Measurements from ENCODE around the gene SAMD9.
"Not testable (repeated sequence)": the region's sequence is repeated elsewhere in the genome, so short reads cannot be mapped to it uniquely, and the experiment has no call there.

The SAMD9 gene

DNA sequence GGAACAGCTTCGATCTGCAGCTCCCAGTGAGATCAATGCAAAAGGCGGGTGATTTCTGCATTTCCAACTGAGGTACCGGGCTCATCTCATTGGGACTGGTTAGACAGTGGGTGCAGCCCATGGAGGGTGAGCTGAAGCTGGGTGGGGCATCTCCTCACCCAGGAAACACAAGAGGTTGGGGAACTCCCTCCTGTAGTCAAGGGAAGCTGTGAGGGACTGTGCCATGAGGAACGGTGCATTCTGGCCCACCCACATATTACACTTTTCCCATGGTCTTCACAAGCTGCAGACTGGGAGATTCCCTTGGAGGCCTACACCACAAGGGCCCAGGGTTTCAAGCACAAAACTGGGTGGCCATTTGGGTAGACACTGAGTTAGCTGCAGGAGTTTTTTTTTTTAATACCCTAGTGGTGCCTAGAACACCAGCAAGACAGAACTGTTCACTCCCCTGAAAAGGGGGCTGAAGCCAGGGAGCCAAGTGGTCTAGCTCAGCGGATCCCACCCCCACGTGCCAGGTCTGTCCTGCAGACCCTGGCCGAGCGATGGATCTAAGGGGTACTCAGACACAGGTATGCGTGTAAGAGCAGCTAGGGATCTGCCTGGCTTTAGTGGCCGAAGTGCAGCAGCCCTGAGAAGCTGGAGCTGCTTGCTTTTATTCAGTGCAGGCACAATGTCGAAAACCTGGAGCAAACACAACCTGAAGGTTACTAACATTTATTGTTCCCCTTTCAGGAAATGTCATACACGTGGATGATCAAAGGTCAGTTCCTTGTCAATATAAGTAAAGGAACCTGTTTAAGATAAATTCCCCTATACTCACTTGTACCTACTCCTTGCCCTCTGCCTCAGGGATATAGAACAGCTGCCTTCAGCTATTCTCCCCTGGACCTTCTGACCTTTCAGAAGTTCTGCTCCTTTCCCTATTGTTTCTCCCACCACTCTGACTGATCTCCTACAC, 3.1 kb upstream of the SAMD9 start:
- DNase-seq (ENCODE audit: low read depth): no peak

DNA sequence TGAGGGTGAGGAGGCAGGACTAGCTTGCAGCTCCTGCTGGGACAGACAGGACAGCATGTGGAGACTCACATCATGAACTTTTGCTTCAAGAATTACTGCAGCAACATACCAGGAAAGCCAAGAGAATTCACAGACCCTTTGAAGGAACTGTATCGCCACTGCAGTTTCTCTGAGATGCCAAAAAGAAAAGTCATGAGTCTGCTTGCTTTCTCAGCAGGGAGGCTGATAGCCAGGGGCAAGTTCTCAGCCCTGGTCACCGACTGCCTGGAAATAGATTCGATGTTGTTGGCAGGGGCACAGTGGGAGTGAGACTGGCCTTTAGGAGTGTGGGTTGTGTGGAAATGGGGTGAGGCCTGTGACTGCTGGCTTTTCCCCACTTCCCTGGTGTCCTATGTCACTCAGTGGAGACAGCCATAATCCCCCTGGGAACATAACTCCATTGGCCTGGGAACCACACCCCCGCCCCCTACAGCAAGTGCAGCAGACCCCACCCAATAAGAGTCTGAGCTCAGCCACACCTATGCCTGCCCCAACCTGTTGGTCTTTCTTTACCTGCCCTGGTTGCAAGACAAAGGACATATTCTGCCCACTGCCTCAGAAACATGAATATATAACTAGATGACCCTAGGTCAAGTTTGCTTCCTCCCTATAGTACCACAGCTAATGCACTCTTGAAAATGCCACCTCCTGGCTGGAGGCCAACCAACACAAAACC, 1.6 kb upstream of the SAMD9 start:
- no peak for DNase-seq (ENCODE audit: low read depth)

GRCh38 chr7:93117327-93117726, 452 bp downstream of the SAMD9 start:
- no peak for DNase-seq (ENCODE audit: low read depth)

GRCh38 chr7:93115796-93116195, 2.0 kb downstream of the SAMD9 start:
- DNase-seq (ENCODE audit: low read depth): no peak

- DNase-seq (ENCODE audit: low read depth): no peak
Measured at GRCh38 chr7:93108003-93108402, 9.8 kb downstream of the SAMD9 start.

DNA sequence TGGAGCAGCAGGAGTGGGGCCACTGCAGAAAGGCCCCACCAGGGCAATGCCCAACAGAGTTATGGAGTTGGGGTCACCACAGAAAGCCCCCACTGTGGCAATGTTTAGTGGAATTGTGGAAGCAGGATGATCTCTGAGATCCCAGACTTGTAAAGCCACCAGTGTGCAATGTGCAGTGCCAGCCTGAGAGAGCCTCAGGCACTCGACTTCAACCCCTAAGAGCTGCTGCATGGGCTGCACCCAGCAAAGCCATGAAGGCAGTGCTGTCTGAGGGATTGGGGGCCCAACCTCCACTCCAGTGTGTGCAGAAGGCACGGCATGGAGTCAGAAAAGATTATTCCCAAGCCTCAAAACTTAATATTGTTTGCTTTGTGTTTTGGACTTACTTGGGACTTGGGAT, 20.4 kb downstream of the SAMD9 start:
- DNase-seq (ENCODE audit: low read depth): no peak

DNA sequence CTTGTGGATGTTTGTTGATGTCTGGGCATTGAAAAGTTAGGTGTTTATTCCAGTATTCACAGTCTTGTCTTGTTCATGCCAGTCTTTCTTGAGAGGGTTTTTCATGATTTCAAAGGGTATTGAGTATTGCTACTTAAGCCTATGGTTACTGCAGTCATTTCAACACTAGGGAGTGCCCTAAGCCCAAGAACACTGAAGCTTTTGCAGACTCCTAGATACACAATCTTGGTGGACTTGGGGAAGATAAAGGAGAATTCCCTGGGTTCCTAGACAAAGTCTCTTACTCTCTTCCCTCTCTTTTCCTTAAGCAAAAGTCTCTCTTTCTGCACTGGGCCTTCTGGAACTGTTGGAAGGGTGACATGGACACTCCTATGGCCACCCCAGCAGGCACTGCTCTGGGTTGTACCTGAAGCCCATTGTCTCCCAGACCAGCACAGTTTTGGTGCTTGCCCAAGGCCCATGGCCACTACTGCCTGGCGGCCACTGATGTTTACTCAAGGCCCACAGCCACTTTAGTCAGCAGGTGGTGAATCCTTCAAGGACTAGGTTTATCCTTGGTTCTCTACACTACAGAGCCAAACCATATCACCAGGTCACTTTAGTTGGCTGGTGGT, 24.9 kb downstream of the SAMD9 start:
- DNase-seq (ENCODE audit: low read depth): no peak

GRCh38 chr7:93073357-93073756, 44.4 kb downstream of the SAMD9 start:
- DNase-seq (ENCODE audit: low read depth): not testable (repeated sequence)

DNA sequence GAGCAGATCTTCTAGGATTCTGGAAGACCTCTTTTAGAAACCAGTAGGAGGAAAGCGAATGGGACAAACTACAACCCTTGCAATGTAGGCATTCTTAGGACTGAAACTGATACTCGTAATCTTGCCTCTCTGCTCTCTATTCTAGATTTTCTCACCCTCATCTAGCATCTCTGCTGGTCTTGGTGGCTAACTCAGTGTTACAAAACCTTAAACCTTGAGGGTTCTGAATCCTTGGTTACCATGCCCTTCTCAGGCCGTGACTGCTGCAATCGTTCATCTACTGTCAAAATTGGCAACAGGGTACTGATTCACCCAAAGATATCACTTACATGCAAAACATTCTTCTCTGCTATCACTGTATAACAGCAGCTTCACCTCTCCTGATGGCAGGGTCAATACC, 55.2 kb downstream of the SAMD9 start:
- no peak for DNase-seq (ENCODE audit: low read depth)

GRCh38 chr7:93060865-93061264, 56.9 kb downstream of the SAMD9 start:
- DNase-seq (ENCODE audit: low read depth): no peak

GRCh38 chr7:93060025-93060424, 57.8 kb downstream of the SAMD9 start:
- DNase-seq (ENCODE audit: low read depth): no peak

DNA sequence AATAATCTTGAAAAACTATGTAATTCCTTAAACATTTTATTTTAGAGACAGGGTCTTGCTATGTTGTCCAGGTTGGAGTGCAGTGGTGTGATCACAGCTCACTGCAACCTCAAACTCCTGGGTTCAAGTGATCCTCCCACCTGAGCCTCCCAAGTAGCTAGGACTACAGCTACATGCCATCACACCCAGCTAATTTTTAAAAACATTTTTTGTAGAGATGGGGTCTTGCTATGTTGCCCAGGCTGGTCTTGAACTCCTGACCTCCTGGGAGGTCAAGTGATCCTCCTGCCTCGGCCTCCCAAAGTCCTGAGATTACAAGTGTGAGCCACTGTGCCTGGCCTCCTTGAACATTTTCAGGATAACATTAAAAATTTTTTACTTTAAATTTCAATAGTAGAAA, 61.2 kb downstream of the SAMD9 start:
- DNase-seq (ENCODE audit: low read depth): not testable (repeated sequence)

DNA sequence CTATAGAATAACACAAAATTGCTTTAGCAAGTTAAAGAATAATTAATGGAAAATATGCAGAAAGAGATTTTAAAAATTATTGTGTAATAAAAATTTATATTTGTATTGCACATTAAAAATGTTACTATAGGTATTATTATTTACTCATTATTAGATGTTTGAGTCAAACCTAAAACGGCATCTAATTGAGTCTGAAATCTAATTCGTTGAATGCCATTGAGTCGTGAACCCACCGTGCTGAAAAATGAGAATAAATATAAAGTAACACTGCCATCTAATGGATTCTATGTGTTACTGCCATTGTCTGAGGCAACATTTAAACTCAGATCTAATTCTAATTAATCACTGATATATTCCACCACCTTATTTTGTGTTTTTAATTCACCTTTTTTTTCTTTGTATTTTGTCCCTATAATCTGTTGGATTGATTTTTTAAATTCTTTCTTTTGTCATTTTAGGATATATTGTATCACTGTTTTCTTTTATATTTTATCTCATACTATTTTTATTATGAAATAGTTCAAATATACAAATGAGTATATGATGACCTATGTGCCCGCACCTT, 62.2 kb downstream of the SAMD9 start:
- DNase-seq (ENCODE audit: low read depth): no peak

DNA sequence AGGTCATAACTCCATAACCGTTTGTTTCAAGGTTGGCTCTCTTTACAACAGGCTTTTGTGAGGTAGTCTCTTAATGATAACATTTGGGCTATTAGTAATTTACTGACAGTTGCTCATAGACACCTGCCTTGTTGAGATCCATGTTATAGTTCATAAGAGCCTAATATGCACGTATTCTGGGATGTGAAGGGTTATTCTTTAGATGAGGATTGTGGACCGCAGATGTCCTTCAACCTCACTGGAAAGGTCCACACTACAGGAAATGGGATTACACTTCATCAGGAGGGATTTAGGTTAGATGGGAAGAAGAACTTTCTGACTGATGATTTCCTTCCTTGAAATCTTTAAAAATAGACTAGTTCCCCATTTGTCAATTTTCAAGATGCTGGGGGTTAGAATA, 62.8 kb downstream of the SAMD9 start:
- no peak for DNase-seq (ENCODE audit: low read depth)

DNA sequence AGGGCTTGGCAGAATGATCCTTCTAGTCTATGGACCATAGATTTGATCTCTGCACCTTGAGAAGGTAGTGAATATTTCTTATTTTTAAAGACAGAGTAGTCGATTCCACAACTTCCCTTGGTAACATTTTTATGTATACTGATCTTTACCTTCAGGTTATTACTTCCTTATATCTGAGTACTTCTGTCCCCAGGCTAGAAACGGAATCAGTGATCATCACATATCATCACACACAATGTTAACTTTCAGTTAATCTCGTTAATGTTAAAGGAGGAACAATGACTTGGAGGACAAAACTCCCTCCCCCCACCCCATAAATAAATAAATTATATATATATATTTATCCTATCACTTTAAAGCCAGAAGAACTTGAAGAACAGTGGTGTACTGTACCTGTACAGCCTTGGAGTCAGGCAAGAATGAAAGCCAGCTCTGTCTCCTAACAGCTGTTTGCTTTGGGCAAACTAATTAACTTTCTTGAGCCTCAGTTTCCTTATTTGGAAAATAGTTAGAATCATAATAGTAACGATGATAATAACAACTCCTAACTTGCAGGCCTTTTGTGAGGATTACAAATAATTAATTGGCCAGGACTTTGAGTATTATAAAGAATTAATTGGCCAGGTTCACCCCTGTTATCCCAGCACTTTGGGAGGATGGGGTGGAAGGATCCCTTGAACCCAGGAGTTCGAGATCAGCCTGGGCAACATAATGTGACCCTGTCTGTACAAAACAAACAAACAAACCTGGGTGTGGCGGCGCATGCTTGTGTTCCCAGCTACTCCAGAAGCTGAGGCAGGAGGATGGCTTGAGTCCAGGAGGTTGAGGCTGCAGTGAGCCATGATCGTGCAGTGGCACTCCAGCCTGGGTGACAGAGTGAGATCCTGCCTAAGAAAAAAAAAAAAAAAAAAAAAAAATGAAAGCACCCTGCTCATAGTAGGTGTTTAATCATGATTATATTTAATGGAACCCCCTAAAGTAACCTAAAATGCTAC, 63.5 kb downstream of the SAMD9 start:
- no peak for DNase-seq (ENCODE audit: low read depth)

- no peak for DNase-seq (ENCODE audit: low read depth)
Measured at GRCh38 chr7:93053209-93053948, 64.4 kb downstream of the SAMD9 start.

DNA sequence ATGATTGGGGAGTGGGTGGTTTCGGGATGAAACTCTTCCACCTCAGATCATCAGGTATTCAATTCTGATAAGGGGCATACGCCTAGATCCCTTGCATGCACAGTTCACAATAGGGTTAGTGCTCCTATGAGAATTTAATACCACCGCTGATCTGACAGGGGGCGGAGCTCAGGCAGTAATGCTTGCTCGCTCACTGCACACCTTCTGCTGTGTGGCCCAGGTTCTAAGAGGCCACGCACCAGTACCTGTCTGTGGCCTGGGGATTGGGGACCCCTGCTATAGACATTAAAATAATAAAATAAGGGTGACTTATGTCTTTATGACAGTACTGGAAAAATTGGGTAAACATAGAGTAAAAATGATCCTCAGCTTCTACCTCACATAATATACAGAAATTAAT, 66.1 kb downstream of the SAMD9 start:
- no peak for DNase-seq (ENCODE audit: low read depth)

Measured in activated T-cell treated with anti-CD3 and anti-CD28 coated beads for 24 hours (primary cell).